Stimulated activated CD4-positive, alpha-beta T cell treated with anti-CD3 and anti-CD28 coated beads, TNF-alpha, amount 100 ng/mL, for 24 hours (primary cell): Measurements from ENCODE around the gene CCR6.
"Not testable (repeated sequence)": the region's sequence is repeated elsewhere in the genome, so short reads cannot be mapped to it uniquely, and the experiment has no call there.

Experiments used
- DNase-seq, 3 experiments: peaks; one replicate each; pipeline ENCODE4 v3.0.0-alpha.2; 2020; ENCODE audit warnings: low read depth in 3 of 3

CCR6 gene

DNA sequence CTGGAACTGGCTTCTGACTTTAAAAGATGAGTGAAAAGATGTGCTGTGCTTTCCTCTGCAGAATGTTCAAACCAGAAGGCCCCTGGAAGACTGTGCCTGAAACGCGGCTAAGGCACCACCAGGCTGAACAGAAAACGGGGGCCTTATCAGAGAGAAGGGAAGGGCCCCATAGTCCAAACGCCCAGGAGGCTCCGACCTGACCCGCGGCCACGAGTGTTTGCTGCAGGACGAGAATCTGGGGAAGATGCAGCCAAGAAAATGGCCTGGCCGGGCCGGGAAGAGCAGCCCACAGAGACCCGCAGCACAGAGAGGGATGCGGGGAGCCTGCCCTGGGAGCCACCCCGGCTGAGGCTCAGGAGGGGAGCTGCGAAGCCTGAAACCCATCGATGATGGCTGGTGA is 45.4 kb downstream of the CCR6 start:
- DNase-seq, result not testable (repeated sequence)

DNA sequence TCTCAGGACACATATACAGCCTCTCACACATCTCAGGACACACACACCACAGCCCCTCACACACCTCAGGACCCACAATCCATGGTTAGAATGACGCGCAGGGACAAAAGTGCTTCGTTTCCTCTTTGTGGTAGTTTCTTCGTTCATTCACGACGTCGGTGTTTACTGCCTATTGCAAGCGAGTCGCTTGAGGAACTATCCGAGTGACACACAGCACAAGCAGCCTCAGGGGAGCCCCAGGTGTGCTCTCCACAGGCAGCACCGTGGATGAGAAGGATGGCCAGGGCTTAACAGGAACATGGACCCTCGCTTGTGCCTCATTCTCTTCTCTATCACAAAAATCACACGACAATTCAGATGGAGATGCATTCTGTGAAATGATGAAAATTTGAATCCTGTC is 47.0 kb downstream of the CCR6 start:
- not testable (repeated sequence) for DNase-seq

DNA sequence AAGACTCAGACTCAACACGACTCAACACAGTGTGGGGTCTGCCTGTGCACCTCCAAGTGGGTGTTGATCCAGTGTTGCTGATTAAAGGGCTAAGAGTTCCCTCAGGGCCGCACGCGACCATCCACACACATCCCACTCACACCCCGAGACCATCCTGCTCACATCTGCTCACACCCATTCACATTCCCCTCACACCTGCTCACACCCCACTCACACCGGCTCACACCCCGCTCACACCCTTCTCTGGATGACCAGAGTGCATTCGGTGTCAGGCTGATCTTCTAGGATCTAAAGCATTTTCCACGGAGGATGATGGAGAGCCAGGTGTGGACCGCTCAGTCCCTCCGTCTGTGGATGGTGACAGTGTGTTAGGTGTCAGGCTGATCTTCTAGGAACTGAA is 48.4 kb downstream of the CCR6 start:
- not testable (repeated sequence) for DNase-seq

DNA sequence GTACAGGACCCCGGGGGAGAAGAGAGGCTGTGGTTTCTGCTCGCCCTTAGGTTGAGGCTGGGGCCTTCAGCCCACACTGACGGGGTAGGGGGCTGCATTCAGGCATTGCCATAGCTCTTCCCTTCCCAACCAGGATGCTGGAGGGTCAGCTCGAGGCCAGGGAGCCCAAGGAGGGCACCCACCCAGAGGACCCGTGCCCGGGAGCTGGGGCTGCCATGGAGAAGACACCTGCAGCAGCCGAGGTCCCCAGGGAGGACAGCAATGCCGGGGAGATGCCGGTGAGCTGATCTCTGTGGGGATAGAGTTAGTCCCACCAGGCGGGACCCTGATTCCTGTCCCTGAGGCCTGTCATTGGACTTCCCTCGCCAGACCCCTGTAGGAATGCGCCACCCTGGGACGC is 49.1 kb downstream of the CCR6 start:
- not testable (repeated sequence) for DNase-seq

DNA sequence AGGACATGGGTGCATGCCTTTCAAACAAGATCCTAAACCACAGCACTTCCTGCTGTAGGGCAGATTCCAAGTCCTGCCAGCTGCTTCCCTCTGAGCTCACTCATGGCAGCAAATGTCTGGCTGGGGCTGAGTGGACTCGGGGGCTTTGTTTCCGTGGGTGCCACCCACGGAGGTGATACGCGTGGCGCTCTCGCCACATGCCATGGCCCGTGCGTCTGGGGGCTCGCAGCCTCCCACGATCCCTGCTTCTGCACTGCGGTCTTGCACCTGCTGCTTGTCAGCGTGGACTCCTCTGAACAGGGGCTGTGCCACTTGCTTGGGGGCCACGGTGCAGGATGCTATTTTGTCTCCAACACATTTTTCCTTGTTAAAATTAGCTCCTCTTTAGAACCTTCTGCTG is 54.4 kb downstream of the CCR6 start:
- not testable (repeated sequence) for DNase-seq

DNA sequence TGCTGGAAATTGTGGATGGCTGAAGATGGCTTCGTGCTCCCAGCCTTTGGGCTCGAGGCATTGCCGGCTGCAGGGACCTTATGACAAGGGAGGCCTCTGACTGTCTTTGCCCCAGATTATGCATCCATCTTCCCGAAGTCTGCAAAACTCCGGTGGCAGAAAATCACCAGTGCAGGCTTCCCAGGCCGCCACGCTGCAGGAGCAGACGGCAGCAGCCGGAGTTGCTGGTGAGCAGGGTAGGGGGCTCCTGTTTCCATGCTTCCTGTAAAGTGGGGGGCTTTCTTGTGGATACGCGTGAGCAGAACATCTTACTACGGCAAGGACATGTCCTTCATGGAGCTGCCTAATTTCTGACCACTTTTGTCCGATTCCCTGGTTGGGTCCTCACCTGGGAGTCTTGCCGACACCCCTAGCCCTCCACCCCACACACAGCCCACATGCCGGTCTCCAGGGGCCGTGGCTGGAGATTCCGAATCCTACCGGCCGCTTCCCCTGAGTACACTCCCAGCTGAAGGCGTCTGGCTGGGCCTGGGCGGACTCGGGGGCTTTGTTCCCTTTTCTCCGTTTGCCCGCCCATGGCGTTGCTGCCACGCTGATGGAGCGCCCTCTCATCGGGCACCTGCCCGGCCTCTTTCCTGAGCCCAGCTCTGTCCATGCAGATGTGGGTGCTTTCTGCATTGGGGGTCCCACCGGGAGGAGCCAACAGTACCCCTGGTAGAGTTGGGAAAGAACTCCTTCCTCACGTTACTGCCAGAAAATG is 56.2 kb downstream of the CCR6 start:
- DNase-seq, result not testable (repeated sequence)

DNA sequence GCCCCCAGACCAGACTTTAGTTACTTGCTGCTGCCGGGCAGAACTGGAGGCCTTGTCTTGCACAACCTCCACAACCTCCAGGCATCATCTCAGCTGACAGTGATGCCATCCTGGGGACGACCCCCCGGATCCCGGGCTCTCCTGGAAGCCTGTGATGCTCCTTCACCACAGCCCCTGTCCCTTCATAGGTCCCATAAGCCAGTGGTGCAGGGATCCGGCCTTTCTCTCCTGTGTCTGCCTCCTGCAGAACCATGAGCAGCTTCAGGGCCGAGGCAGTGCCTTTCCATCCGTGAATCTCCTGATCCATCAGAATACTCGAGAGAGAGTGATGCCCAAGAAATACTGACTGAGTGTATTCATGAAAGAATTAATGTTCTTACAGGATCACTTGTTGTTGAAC is 57.2 kb downstream of the CCR6 start:
- DNase-seq, result not testable (repeated sequence)

DNA sequence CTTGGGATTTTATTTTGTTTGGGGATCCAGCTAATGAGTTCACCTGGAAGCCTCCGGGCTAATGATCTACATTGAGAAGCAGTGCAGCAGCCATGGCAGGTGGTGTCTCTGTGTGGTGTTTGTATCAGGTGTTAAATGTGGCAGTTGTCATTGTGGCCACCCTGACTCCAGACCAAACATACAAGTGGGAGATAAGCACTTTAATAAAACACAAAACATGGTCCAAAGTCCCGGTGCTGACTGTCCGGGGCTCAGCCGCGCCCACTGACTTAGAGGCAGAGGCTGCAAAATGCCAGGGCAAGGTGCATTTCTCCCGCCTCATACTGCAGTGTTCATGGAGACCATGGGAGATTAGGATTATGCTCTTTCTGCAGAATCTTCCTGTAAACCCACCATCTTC is 58.5 kb downstream of the CCR6 start:
- not testable (repeated sequence) for DNase-seq

DNA sequence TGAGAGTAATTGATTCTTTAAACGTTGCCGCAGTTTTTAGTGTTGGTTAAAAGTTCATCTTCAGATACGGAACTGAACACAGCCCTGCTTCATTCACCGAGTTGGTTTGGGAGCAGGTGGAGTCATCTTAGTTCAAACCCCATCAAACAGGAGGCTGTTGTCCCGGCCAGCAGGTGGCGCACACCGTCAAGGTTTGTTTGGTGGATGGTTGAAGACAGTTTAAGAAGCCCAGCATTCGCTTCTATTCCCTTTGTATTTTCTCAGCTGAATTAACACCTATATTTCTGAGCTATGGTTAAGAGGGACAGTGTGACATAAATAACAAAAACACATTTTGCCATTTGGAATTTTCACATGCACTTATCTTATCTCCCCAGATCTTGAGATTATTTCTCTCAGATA is 60.0 kb downstream of the CCR6 start:
- DNase-seq, result not testable (repeated sequence)

DNA sequence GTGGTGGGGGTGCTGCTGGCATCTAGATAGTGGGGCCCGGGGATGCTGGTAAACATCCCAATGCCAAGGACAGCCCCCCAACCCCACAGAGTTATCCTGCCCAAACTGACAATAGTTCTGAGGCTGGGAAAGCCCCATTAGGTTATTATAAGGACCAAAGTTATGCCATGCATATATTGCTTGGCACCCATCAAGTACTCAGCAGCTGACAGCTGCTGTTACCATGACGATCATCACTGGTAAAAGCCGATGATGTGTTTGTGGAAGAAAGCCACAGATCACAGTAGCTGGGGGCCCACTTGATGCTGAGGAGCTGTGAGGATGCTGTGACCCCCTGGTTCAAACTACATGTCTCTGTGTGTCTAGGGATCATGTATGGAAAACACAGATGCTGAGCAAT is 62.2 kb downstream of the CCR6 start:
- DNase-seq, result not testable (repeated sequence)

DNA sequence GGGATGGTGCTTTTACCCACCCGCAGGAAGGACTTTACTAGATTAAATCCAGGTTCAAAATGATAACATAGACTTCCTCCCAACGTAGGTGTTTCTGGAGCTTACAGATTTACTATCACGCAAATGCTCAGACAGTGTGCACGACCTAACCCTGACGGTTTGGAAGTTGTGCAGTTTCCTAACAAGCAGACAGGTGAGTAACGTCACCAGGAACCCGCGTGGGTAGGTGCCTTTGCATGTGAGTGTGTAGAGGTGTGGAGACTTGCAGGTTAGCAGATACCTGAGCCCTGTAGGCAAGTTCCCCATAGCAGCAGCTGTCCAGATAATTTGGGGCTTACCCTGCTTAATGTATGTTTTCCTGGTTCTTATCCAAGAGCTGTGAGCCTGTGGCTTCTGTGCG is 64.4 kb downstream of the CCR6 start:
- DNase-seq, result not testable (repeated sequence)
